Panc1 (cell line): ENCODE measurements around the gene RPL10A. TPM values are rescaled to one million over a fixed set of nuclear protein-coding genes. Genes with fewer than 3 reads are reported as not detected.

Experiments
- ATAC-seq: fragments of 200-7000 bp; cut with Tn5 transposase; 2 replicates; pipeline ENCODE4 v1.9.1; 2020; ENCODE audit warnings: mild to moderate bottlenecking, moderate library complexity
- BruUV-seq: library from RNA; stranded (reverse); fragments of 400-500 nt; replicated peaks from 2 replicates; lab custom pipeline; 2021; lab: Mats Ljungman, UMichigan
- CTCF ChIA-PET: fragments of 300-600 bp; sonication (Branson Sonifier 250); formaldehyde crosslinking; loops from one replicate; lab custom pipeline; 2022; ENCODE audit warnings: antibody characterized with exemption; lab: Charles Lee
- POLR2A ChIA-PET: fragments of 300-600 bp; sonication (Branson Sonifier 250); formaldehyde crosslinking; loops from one replicate; lab custom pipeline; 2022; ENCODE audit warnings: antibody characterized with exemption; lab: Charles Lee
- DNase-seq: peaks from one replicate; pipeline ENCODE4 v3.0.0-alpha.2; 2010; ENCODE audit warnings: low read depth, low spot score
- H3K27ac ChIP-seq: 2 replicates; pipeline ENCODE4 v1.5.1; 2011; ENCODE audit warnings: mild to moderate bottlenecking, low read length, inconsistent platforms
- H3K27me3 ChIP-seq: fragments of 200-500 bp; sonication (Bioruptor generic); 2 replicates; pipeline ENCODE4 v1.6.0; 2014; ENCODE audit warnings: low read length, inconsistent platforms; ENCODE audit not compliant: control insufficient read depth, insufficient read depth
- H3K36me3 ChIP-seq: fragments of 200-500 bp; sonication (Bioruptor generic); 2 replicates; pipeline ENCODE4 v1.5.1; 2014; ENCODE audit warnings: inconsistent platforms, mild to moderate bottlenecking, low read length, moderate library complexity; ENCODE audit not compliant: control insufficient read depth, insufficient read depth
- H3K4me1 ChIP-seq: 2 replicates; pipeline ENCODE4 v1.5.1; 2011; ENCODE audit warnings: inconsistent platforms, mild to moderate bottlenecking, low read length, moderate library complexity; ENCODE audit not compliant: control insufficient read depth, insufficient read depth
- H3K4me3 ChIP-seq, 2 experiments: 2 replicates each; pipeline ENCODE4 v1.5.1; 2011 to 2012; ENCODE audit warnings: low read depth in 2 of 2, low read length in 2 of 2, mild to moderate bottlenecking in 2 of 2, inconsistent platforms in 1 of 2, moderate library complexity in 1 of 2
- H3K9me3 ChIP-seq: fragments of 200-500 bp; sonication (Bioruptor generic); 2 replicates; pipeline ENCODE4 v1.5.1; 2014; ENCODE audit warnings: low read depth, mild to moderate bottlenecking, inconsistent platforms, low read length, moderate library complexity; ENCODE audit not compliant: control insufficient read depth, insufficient read depth
- CTCF ChIP-seq: fragments of 450-650 bp; IDR thresholded peaks from 2 replicates; pipeline ENCODE4 v1.5.1; 2017; ENCODE audit warnings: mild to moderate bottlenecking
- POLR2AphosphoS5 ChIP-seq: IDR thresholded peaks from 2 replicates; pipeline ENCODE4 v1.6.1; 2012; ENCODE audit warnings: mild to moderate bottlenecking, low read depth, low read length, moderate library complexity
- REST ChIP-seq, 2 experiments: IDR thresholded peaks; 2 replicates each; pipeline ENCODE4 v1.6.1; 2011 to 2012; ENCODE audit warnings: low read depth in 2 of 2, control low read depth in 1 of 2, low read length in 1 of 2, mild to moderate bottlenecking in 1 of 2, moderate library complexity in 1 of 2; ENCODE audit not compliant: insufficient read depth in 1 of 2
- SIN3A ChIP-seq: IDR thresholded peaks from 2 replicates; pipeline ENCODE4 v1.6.1; 2012; ENCODE audit warnings: low read depth, mild to moderate bottlenecking, low read length, moderate library complexity, borderline replicate concordance; ENCODE audit not compliant: insufficient read depth
- TCF7L2 ChIP-seq: IDR thresholded peaks from 2 replicates; pipeline ENCODE4 v1.6.1; 2011; ENCODE audit warnings: mild to moderate bottlenecking, low read depth, low read length, inconsistent platforms
- in situ Hi-C: cut with HindIII; loops from 2 replicates; pipeline ENCODE4 v1.10.0; 2016; ENCODE audit warnings: low sequenced_read_pairs, low pct_unique_long_range_greater_than_20kb
- intact Hi-C: fragments of 100-400 bp; cut with micrococcal nuclease; formaldehyde crosslinking; loops from one replicate; pipeline ENCODE4 v1.10.0; 2022; ENCODE audit not compliant: unreplicated experiment
- total RNA-seq: library from RNA; stranded (reverse); gene quantifications from one replicate; pipeline ENCODE4 v1.2.1, GENCODE V29; 2021; ENCODE audit not compliant: unreplicated experiment

Gene RPL10A
- total RNA-seq, 1 experiment from 2014 or later = 732 TPM

- H3K9me3 ChIP-seq = no peaks in the 10 kb centered on the region
- no peak for ATAC-seq
- intact Hi-C loops (no loop called here), in situ Hi-C loops (no loop called here)
- DNase-seq = no peak
- ChIA-PET POLR2A (no interaction called here), CTCF (no interaction called here)
- no TSS peak for BruUV-seq
- no peaks in the 10 kb centered on the region for H3K27me3 ChIP-seq
- no peak overlapping the region for H3K27ac ChIP-seq
- TF ChIP-seq POLR2AphosphoS5 (no peak), SIN3A (no peak), TCF7L2 (no peak), REST (IDR thresholded peaks at IDR 0.05; ENCODE audit: insufficient read depth in 1 of 2, low read depth in 2 of 2, low read length in 1 of 2) (no peak), CTCF (no peak)
- H3K4me1 ChIP-seq = peaks cover 30% of the 10 kb centered on the region
- no peak overlapping the region for H3K4me3 ChIP-seq
- H3K36me3 ChIP-seq = peaks cover 13% of the 10 kb centered on the region; the same call in 1 of the 2 replicates
These were observed 7.4 kb downstream of the RPL10A start for GRCh38 chr6:35475573-35475972.

GRCh38 chr6:35476004-35476403 lies 7.8 kb downstream of the RPL10A start:
- peaks cover 8% of the 10 kb centered on the region; the same call in 1 of the 2 replicates for H3K36me3 ChIP-seq
- DNase-seq (no peak), ATAC-seq (no peak)
- H3K4me3 ChIP-seq = no peak overlapping the region
- H3K4me1 ChIP-seq = peaks cover 26% of the 10 kb centered on the region
- ChIA-PET POLR2A (no interaction called here), CTCF (no interaction called here)
- in situ Hi-C loops = no loop called here
- H3K27ac ChIP-seq = no peak overlapping the region
- BruUV-seq = no TSS peak
- H3K9me3 ChIP-seq = no peaks in the 10 kb centered on the region
- intact Hi-C loops = no loop called here
- H3K27me3 ChIP-seq = no peaks in the 10 kb centered on the region
- no peak for TF ChIP-seq REST (IDR thresholded peaks at IDR 0.05; ENCODE audit: insufficient read depth in 1 of 2, low read depth in 2 of 2, low read length in 1 of 2)
- TF ChIP-seq TCF7L2 = no peak
